Lung (tissue), 12 donors: ENCODE results near the gene SEMA5B. TPM values are rescaled to one million over a fixed set of nuclear protein-coding genes. Genes with fewer than 3 reads are reported as not detected.

Experiments used
- ATAC-seq: fragments of 200-7000 bp; cut with Tn5 transposase; one replicate; pipeline ENCODE4 v1.9.1; 2020; ENCODE audit warnings: moderate number of reproducible peaks; ENCODE audit not compliant: insufficient read depth, low FRiP score
- DNase-seq, 3 donors: peaks; one replicate each; pipeline ENCODE4 v3.0.0-alpha.2; 2013 to 2017
- H3K27ac ChIP-seq, 2 donors: one replicate each; pipeline ENCODE4 v1.5.1; 2013; ENCODE audit warnings: mild to moderate bottlenecking in 2 of 2, moderate library complexity in 2 of 2, control low read depth in 1 of 2, inconsistent platforms in 1 of 2, low read depth in 1 of 2, low read length in 1 of 2
- H3K27me3 ChIP-seq, 3 donors: one replicate each; pipeline ENCODE4 v1.5.1; 2013; ENCODE audit warnings: low read length in 2 of 3; ENCODE audit not compliant: control insufficient read depth in 3 of 3, insufficient read depth in 3 of 3
- H3K36me3 ChIP-seq, 4 donors: one replicate each; pipeline ENCODE4 v1.5.1; 2013; ENCODE audit warnings: low read length in 4 of 4, mild to moderate bottlenecking in 1 of 4, moderate library complexity in 1 of 4; ENCODE audit not compliant: control insufficient read depth in 4 of 4, insufficient read depth in 4 of 4
- H3K4me1 ChIP-seq, 5 donors: one replicate each; pipeline ENCODE4 v1.5.1; 2013; ENCODE audit warnings: low read length in 5 of 5, mild to moderate bottlenecking in 2 of 5, moderate library complexity in 1 of 5; ENCODE audit not compliant: control insufficient read depth in 5 of 5, insufficient read depth in 5 of 5
- H3K4me3 ChIP-seq: one replicate; pipeline ENCODE4 v1.5.1; 2013; ENCODE audit warnings: mild to moderate bottlenecking, control low read depth, moderate library complexity
- H3K9ac ChIP-seq, 2 donors: one replicate each; pipeline ENCODE4 v1.5.1; 2013; ENCODE audit warnings: low read length in 2 of 2, control low read depth in 1 of 2; ENCODE audit not compliant: insufficient read depth in 1 of 2
- H3K9me3 ChIP-seq, 4 donors: one replicate each; pipeline ENCODE4 v1.5.1; 2013; ENCODE audit warnings: low read length in 3 of 4, mild to moderate bottlenecking in 1 of 4, moderate library complexity in 1 of 4; ENCODE audit not compliant: control insufficient read depth in 4 of 4, insufficient read depth in 3 of 4
- WGBS, 2 donors: extraction: QIAGEN DNeasy Blood & Tissue Kit; methylation state at CpG; one replicate each; pipeline ENCODE4 v1.1.7; 2013; 5-methylcytosine and 5-hydroxymethylcytosine counted together
- polyA plus RNA-seq, 2 donors: library from polyadenylated mRNA; stranded (reverse); fragments of 200-250 nt; gene quantifications; one replicate each; pipeline ENCODE4 v1.2.1, GENCODE V29; 2013
- total RNA-seq, 2 donors: library from RNA; depleted of rRNA in 1 of 2; stranded (reverse); fragments of >200 nt in 1 of 2; gene quantifications; one replicate each; pipeline ENCODE4 v1.2.1, GENCODE V29; 2014 to 2021
- TF ChIP-seq, protein P1 (sequence below): IDR thresholded peaks from 2 replicates; pipeline ENCODE4 v1.5.1; 2012; ENCODE audit warnings: mild to moderate bottlenecking; ENCODE audit errors: control extremely low read depth, extremely low read depth
- donor health status: control.
- donor health status: control.
- donor health status: Bipolar disorder and iron deficiency.
- donor health status: healthy.
- donor health status: DM: yes; HTN: yes; CAD: no.

Gene SEMA5B
- total and polyA plus RNA-seq, 4 donors = 0.30 to 2.2 (median 0.48) TPM

DNA sequence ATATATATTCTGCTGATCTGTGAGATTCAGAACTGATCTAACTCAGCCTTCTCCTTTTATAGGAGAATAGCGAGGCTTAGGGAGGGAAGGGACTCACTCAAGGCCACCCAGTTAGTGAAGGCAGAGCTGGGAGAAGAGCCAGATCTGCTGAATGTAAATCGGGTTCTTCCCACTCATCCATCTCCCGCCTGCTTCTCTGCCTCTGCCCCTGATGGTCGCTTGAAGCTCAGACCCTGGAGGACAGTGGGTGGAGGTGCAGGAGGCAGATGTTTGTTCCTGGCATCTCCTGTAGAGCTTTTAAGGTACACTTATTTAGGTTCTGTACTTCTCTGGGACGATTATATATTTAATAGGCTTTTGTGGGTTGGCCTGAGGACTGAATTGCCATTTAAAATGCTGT lies 43.6 kb upstream of the SEMA5B start:
- ATAC-seq (no peak), DNase-seq (no peak)
- H3K4me1 ChIP-seq = peaks cover 0 to 34% (median 15%) of the 10 kb centered on the region in 5 donors
- no peak overlapping the region for H3K27ac ChIP-seq
- no peak overlapping the region for H3K9ac ChIP-seq
- no peaks in the 10 kb centered on the region for H3K27me3 ChIP-seq
- no peak overlapping the region for H3K4me3 ChIP-seq
- WGBS, 2 donors = 53 to 63% methylated on average over 5 of the region's 5 CpGs
- TF ChIP-seq, protein P1, sequence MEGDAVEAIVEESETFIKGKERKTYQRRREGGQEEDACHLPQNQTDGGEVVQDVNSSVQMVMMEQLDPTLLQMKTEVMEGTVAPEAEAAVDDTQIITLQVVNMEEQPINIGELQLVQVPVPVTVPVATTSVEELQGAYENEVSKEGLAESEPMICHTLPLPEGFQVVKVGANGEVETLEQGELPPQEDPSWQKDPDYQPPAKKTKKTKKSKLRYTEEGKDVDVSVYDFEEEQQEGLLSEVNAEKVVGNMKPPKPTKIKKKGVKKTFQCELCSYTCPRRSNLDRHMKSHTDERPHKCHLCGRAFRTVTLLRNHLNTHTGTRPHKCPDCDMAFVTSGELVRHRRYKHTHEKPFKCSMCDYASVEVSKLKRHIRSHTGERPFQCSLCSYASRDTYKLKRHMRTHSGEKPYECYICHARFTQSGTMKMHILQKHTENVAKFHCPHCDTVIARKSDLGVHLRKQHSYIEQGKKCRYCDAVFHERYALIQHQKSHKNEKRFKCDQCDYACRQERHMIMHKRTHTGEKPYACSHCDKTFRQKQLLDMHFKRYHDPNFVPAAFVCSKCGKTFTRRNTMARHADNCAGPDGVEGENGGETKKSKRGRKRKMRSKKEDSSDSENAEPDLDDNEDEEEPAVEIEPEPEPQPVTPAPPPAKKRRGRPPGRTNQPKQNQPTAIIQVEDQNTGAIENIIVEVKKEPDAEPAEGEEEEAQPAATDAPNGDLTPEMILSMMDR = no peak
- no peaks in the 10 kb centered on the region for H3K36me3 ChIP-seq
- no peaks in the 10 kb centered on the region for H3K9me3 ChIP-seq

DNA sequence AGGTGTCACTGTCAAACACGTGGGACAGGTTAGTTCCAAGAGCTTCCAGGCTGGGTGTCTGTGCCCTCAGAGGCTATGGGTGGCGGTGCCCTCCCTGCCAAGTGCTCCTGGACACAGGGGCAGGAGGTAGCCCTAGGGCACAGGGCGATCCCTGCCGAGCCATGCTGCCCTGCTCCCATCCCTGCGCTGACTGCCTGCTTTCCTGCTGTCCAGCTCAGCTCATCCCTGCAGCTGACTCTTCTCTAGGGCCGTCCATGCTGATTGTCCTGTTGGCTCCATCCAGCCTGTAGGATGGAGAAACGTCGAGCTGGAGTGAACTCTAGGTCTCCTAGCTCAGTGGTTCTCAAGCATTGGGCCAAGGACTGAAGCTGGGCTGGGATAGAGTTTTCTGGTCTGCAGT lies 42.9 kb upstream of the SEMA5B start:
- no peak for ATAC-seq
- WGBS, 2 donors = 78 to 84% methylated on average over 8 of the region's 8 CpGs
- Histone ChIP-seq H3K4me1 (peaks cover 0 to 34% (median 13%) of the 10 kb centered on the region in 5 donors), H3K27ac (peak overlapping the region in 1 of 2 donors; percentile 2), H3K9ac (no peak overlapping the region), H3K4me3 (no peak overlapping the region), H3K36me3 (no peaks in the 10 kb centered on the region), H3K27me3 (no peaks in the 10 kb centered on the region), H3K9me3 (no peaks in the 10 kb centered on the region)
- TF ChIP-seq, protein P1 = no peak
- no peak for DNase-seq

DNA sequence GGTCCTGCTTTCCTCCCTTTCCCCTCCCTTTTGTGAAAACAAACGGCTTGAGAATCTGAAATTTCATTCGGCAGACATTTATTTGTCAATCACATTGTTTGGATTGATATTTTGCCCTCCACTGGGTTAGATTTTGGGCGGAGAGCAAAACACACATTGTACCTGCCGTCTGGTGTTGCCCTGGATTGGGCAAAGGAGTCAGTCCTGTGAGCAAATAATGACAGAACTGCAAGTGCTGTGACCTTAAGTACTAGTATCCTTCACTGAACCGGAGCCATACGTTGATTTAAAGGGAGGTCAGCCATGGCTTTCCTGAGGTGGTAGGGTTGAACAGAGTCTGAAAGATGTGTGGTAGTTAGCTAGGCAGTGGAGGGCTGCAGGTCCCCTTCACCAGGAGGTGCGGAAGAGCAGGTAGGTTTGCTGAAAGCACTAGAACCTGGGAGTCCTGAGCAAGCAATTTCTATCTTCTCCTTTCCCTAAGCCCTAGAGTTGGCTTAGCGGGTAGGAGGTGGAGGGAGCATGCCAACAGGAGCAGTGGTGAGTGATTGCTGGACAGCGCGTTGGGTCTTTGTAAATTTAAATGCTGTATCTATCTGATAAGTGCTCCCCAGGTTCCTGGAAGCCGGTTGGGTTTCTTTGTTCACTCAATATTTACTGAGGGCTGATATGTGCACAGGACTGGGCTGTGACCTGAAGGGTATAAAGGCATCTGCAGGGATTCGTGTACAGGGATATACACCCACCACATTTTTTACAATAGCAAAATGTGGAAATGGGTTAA lies 41.2 kb upstream of the SEMA5B start:
- Histone ChIP-seq H3K36me3 (no peaks in the 10 kb centered on the region), H3K4me1 (peaks cover 0 to 34% (median 13%) of the 10 kb centered on the region in 5 donors), H3K27me3 (no peaks in the 10 kb centered on the region), H3K27ac (peak overlapping the region in 1 of 2 donors; percentile 21), H3K9me3 (no peaks in the 10 kb centered on the region), H3K4me3 (peak overlapping the region; percentile 84), H3K9ac (no peak overlapping the region)
- ATAC-seq = no peak
- no peak for DNase-seq
- 53 to 79% methylated on average over 12 of the region's 12 CpGs for WGBS, 2 donors
- TF ChIP-seq, protein P1 = no peak
